NCI-H1694 treated with DMSO at 0.1 percent for 48 hours (cell line): Measurements from ENCODE around the gene PLCB3.
"Not testable (repeated sequence)": the region's sequence is repeated elsewhere in the genome, so short reads cannot be mapped to it uniquely, and the experiment has no call there.

Experiments used
- DNase-seq: peaks from one replicate; lab custom pipeline; 2025; lab: John Stamatoyannopoulos, UW

The PLCB3 gene

DNA sequence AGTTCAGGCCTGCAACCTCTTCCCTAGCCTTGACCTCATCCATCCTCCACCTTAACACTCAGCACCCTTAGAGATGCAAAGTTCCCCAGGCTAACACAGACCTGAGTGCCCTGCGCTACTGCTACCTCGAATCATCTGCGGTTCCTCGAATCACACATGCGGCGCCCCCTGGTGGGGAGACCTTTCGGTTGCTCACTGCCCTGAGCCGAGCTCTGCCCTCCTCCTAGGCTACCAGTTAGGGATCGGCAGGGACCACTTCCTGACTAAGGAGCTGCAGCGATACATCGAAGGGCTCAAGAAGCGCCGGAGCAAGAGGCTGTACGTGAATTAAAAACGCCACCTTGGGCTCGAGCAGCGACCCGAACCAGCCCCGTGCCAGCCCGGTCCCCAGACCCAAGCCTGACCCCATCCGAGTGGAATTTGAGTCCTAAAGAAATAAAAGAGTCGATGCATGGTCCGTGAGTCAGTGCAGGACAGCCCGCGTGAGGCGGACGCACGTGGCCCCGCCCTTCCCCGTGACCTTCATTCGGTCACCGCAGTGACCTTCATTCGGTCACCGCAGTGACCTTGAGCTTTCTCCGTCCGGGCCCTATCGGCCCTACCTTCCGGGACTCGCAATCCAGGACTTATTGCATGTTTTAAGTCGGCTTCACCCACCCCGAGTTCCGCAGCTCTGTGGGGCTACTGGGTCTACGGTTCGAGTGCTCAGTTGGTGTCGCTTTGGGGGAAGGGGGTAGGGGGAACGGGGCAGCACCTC, 53.2 kb downstream of the PLCB3 start:
- peak; percentile 77 for DNase-seq

DNA sequence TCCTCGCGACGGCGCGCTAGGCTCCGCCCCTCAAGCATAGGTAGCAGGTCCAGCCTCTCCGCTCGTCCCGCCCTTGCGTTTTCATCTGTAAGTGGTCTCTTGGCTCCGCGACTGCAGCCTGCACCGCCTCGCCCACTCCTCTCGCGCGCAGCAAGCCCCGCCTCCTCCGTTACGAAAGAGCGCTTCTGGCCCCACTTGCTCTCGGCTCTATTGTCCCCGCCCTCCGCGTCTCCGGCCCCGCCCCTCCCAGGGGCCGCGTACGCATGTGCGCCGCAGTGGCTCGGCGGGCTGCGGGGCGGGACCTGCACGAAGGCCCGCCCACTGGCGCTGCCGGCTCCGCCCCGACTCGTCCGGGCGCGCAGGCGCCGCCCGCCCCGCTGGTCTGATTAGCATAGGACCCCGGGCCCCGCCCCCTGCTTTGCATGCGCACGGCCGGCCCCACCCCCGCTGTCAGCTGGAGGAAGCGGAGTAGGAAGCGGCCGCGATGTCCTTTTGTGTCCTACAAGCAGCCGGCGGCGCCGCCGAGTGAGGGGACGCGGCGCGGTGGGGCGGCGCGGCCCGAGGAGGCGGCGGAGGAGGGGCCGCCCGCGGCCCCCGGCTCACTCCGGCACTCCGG, 53.9 kb downstream of the PLCB3 start, which contains the start of gene ESRRA:
Gene ESRRA (plus strand): TSS at position 450 of the 616 bp plus-strand sequence. CDS start 1,656 bp downstream, outside the sequence.
- DNase-seq = peak; percentile 96

DNA sequence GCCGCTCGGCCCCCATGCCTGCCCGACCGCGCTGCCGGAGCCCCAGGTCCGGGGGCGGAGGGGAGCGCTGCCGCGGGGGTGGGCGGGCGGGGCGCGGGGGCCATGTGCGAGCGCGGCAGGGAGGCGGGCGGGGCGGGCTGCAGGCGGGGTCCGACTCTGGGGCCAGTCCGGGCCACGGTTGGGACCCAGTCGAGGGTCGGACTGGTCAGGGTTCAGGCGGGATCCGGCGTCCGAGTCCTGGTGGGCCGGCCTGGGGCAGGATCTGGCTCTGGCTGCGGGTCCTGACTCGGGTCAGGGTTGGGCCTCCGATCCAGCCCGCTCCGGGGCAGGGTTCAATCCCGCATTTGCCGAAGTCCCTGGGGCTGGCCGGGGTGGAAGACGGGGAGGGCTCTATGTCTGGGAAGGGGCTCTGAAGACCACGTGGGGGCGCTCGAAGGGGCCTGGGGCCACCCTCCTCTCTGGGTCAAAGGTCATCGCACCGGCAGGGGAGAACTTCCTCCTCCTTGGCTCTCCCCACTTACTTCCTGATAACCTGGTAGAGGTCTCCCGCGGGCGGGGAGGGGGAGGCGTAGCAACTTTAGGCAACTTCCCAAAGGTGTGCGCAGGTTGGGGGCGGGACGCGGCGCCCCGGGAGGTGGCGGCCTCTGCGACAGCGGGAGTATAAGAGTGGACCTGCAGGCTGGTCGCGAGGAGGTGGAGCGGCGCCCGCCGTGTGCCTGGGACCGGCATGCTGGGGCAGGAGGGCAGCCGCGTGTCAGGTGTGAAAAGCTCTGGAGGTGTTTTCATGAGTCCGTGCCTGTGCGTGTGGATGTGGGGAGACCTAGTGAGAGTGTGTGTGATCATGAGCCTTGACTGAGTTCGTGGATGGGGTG, 54.6 kb downstream of the PLCB3 start:
- DNase-seq = no peak

DNA sequence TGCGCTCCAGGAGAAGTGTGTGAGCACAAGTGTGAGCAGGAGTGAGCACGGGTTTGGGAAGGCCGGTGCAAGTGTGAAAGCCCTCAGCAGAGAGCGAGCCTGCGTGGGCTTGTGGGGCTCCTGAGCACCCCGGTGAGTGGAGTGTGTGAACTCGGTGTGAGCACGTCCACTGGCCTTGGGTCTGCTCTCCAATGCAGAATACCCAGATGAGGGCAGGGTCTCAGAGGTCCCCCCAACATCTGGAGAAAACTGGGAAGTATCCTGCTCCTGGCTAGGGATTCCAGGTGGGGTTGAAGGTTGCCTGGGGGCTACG, 55.2 kb downstream of the PLCB3 start:
- no peak for DNase-seq

DNA sequence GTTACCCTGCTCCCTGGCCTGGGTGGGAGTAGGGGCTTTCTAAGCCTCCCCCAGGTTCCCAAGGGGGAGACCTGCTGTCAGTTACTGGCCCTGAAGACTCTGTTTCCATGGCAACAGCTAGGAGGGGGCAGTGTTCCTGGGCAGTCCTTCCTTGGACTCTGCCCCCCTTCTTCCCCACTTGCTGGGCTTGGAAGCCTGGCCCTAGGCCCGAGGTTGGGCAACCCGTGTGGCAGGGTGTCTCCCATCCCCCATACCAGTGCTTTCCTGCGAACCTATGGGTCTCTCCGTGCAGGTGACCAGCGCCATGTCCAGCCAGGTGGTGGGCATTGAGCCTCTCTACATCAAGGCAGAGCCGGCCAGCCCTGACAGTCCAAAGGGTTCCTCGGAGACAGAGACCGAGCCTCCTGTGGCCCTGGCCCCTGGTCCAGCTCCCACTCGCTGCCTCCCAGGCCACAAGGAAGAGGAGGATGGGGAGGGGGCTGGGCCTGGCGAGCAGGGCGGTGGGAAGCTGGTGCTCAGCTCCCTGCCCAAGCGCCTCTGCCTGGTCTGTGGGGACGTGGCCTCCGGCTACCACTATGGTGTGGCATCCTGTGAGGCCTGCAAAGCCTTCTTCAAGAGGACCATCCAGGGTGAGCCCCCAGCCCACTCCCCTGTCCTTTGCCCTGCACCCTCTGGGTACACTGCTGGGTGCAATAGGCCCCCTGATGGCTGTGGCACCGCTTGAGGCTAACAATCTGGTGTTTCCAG, 55.7 kb downstream of the PLCB3 start:
- DNase-seq = no peak

DNA sequence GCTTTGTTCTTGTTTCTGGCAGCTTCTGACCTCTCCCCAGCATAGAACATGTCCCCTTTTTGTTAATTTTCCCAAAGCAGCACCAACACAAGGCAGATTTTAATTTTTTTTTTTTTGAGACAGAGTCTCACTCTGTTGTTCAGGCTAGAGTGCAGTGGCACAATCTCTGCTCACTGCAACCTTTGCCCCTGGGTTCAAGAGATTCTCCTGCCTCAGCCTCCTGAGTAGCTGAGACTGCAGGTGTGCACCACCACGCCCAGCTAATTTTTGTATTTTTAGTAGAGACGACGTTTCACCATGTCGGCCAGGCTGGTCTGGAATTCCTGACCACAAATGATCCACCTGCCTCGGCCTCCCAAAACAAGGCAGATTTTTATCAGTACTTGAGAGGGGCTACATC, 56.5 kb downstream of the PLCB3 start:
- not testable (repeated sequence) for DNase-seq

DNA sequence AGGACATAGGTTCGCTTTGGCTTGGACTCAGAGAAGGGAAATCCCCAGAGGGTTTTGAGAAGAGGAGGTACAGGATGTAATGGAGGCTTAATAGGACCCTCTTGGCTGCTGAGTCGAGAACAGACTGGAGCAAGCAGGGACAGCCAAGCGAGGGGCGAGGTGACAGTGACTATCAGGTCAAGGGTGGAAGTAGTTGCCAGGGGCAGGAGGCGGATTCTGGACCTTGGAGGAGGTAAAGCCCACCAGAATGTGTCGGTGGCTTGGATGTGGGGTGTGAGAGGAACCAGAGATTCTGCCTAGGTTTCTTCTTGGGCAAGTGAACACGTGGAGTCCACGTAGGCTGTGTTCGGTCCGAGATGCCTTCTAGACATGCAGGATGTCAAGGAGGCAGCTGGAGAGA, 61.6 kb downstream of the PLCB3 start:
- DNase-seq = no peak

DNA sequence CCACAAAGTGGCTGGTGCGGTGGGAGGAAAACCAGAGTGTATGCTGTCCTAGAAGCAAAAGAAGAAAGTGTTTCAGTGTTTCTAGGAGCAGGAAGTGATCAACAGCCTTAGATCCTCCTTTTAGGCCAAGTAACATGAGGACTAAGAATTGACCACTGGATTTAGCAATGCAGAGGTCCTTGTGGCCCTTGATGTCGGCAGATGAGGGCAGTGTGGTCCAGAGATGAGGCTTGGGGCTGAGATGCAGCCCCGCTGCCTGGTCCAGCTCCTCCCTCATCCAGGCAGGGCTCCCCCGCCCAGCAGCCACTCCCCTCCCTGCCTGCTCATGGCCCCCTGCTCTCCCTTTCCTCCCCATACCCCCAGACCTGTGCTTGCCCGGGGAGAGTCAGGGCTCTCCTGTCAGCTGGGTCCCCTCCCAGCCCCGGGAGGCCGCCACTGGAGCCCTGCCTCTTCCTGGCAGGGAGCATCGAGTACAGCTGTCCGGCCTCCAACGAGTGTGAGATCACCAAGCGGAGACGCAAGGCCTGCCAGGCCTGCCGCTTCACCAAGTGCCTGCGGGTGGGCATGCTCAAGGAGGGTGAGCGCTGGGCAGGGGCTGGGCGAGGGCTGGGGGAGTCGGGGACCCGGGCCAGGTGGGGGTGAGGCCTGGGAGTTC, 62.3 kb downstream of the PLCB3 start:
- DNase-seq = no peak

DNA sequence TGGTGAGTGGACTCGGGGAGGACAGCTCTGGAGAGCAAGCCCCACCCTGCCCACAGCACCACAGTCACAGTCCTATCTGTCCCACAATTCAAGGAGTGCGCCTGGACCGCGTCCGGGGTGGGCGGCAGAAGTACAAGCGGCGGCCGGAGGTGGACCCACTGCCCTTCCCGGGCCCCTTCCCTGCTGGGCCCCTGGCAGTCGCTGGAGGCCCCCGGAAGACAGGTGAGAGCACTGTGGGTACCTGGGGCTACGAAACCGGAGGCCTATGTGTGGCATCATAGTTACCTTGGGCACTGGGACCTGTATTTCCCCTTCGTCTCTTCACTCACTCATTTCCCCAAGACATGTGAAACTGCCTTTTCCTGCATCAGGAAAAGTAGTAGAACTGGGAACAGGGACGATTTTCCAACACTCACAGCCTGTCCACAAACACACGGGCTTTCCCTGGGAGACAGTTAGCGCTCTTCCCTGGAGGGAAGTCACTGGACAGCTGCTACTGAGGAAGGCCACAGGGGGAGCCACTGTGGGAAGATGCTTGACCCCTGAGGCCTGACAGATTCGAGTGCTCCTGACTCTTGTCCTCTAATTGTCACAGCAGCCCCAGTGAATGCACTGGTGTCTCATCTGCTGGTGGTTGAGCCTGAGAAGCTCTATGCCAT, 62.9 kb downstream of the PLCB3 start:
- no peak for DNase-seq

DNA sequence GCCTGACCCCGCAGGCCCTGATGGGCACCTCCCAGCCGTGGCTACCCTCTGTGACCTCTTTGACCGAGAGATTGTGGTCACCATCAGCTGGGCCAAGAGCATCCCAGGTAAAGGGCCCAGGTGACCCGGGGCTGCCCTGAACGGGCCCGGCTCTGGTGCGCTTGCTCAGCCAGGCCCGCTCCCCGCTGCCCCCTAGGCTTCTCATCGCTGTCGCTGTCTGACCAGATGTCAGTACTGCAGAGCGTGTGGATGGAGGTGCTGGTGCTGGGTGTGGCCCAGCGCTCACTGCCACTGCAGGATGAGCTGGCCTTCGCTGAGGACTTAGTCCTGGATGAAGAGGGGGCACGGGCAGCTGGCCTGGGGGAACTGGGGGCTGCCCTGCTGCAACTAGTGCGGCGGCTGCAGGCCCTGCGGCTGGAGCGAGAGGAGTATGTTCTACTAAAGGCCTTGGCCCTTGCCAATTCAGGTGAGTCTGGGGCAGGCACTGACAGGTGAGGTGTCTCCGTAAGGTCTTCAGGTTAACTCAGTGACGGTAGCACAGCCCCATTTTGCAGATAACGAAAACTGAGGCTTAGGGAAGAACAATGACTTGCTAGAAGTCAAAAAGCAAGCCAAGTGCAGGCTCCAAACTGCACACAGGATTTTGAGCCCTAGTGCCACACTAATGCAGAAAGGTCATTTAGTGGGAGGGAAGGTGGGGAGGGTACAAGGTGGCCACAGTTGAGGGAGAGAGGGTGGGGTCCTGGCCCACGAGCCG, 63.7 kb downstream of the PLCB3 start:
- no peak for DNase-seq

DNA sequence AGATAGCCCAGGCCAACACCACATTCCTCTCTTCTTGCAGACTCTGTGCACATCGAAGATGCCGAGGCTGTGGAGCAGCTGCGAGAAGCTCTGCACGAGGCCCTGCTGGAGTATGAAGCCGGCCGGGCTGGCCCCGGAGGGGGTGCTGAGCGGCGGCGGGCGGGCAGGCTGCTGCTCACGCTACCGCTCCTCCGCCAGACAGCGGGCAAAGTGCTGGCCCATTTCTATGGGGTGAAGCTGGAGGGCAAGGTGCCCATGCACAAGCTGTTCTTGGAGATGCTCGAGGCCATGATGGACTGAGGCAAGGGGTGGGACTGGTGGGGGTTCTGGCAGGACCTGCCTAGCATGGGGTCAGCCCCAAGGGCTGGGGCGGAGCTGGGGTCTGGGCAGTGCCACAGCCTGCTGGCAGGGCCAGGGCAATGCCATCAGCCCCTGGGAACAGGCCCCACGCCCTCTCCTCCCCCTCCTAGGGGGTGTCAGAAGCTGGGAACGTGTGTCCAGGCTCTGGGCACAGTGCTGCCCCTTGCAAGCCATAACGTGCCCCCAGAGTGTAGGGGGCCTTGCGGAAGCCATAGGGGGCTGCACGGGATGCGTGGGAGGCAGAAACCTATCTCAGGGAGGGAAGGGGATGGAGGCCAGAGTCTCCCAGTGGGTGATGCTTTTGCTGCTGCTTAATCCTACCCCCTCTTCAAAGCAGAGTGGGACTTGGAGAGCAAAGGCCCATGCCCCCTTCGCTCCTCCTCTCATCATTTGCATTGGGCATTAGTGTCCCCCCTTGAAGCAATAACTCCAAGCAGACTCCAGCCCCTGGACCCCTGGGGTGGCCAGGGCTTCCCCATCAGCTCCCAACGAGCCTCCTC, 64.6 kb downstream of the PLCB3 start:
- DNase-seq = not testable (repeated sequence)

DNA sequence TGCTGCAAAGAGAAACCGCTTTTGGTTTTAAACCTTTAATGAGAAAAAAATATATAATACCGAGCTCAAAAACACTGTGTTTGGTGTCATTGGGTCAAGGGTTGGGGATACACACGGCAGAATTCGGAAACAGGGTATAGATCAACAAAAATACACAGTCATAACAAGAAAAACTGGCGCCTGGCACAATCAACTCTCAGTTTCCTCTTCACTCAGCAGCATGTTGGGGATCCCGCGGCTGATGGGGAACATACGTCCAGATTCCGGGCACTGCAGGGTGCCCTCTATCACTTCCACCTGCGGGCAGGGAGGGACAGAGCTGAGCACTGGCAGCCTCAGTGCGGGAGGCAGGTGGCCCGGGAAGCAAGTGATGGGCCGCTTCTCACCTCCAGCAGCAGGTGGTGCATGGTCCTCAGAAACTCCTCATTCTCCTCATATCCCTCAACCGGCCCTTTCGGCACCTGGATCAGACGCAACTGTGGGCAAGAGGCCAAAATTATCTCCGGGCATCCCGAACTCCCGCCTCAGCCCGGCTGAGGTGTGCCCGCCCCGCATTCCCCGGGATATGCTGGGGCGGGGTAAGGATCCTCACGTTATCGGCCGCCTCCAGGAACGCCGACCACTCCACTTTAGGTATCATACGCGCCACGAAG, 65.5 kb downstream of the PLCB3 start:
- no peak for DNase-seq

DNA sequence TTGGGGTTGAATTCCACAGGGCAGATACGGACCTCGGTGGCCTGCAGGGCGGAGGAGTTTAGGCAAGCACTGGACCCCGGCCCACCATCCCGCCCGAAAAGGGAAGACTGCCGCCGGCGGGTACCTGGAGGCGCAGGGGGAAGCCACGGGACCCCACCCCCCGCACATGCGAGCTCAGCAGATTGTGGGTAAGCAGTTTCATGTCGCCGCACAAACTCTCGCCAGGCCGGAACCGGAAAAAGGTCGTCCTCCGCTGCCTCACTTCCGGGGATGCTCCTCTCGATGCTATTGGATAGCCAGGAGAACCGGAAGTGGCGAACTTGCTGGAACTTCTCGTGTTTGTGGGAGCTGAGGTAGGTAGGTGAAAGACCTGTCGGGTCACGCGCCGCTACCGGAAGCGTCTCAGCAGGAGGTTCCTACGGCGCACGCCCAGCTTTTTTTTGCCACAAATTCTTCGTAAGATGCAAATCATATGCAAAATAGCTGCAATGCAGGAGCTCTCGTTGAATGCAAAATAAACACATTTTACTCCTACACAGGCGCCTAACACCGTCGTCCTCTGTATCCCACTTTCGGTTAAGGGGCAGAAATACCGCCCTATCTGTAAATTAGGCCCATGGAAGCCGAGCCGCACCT, 66.1 kb downstream of the PLCB3 start, which contains the start of gene TRMT112:
Gene TRMT112 (minus strand): TSS at position 235 of the 636 bp plus-strand sequence. CDS start 33 bp downstream, at position 202.
- peak; percentile 96 for DNase-seq

DNA sequence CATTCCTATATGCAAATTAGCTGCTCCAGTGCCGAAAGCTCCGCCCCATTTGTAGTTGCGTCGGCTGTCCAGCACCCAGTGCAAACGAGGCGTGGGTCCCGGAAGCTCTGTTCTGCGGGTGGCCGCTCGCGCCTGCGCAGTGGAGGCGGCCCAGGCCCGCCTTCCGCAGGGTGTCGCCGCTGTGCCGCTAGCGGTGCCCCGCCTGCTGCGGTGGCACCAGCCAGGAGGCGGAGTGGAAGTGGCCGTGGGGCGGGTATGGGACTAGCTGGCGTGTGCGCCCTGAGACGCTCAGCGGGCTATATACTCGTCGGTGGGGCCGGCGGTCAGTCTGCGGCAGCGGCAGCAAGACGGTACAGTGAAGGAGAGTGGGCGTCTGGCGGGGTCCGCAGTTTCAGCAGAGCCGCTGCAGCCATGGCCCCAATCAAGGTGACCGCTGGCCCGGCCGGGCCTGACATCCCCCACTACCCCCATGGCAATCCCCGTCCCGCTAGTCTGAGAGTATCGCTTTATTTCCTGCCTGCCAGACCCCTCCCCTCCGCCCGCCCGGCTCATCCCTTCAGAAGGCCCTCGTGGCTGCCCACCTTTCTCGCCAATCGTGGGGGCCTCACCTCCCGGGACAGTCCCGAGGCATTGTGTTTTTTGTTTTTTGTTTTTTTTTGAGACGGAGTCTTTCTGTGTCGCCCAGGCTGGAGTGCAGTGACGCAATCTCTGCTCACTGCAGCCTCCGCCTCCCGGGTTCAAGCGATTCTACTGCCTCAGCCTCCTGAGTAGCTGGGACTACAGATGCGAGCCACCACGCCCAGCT, 66.8 kb downstream of the PLCB3 start, which contains the start of gene PRDX5:
Gene PRDX5 (plus strand): TSS at position 161 of the 805 bp plus-strand sequence. CDS start 95 bp downstream, at position 256.
- DNase-seq = peak; percentile 92
